Astrocyte (in vitro differentiated cells and primary cell): Measurements from ENCODE around the gene UGT1A9.

ENCODE experiments used
- EZH2 ChIP-seq: IDR thresholded peaks from 2 replicates; pipeline ENCODE4 v1.6.1; 2012; ENCODE audit warnings: mild to moderate bottlenecking, low read length, inconsistent platforms; ENCODE audit not compliant: insufficient read depth
- TF ChIP-seq, protein P1 (sequence below): IDR thresholded peaks from 2 replicates; pipeline ENCODE4 v1.5.1; 2011; ENCODE audit warnings: low read depth, mild to moderate bottlenecking, inconsistent platforms, low read length, moderate library complexity; ENCODE audit not compliant: insufficient read depth

DNA sequence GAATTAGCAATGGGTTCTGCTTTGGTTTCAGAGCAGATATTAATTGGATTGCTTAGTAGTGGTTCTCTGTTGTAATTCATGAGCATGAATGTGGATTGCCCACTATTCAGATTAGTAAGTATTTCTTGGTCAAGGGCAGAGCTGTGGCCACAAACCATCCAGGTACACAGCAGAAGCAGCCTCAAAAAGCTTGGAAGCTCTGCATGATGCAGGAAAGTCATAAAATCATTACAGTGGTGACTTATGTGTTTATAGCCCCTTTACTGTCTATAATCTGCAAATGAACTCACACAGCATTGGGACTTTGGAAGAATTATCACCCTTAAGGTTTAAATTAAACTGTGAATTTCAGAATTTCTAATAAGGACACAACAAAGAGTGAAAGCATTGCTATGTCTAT is 86.4 kb downstream of the UGT1A9 start:
- TF ChIP-seq, protein P1, sequence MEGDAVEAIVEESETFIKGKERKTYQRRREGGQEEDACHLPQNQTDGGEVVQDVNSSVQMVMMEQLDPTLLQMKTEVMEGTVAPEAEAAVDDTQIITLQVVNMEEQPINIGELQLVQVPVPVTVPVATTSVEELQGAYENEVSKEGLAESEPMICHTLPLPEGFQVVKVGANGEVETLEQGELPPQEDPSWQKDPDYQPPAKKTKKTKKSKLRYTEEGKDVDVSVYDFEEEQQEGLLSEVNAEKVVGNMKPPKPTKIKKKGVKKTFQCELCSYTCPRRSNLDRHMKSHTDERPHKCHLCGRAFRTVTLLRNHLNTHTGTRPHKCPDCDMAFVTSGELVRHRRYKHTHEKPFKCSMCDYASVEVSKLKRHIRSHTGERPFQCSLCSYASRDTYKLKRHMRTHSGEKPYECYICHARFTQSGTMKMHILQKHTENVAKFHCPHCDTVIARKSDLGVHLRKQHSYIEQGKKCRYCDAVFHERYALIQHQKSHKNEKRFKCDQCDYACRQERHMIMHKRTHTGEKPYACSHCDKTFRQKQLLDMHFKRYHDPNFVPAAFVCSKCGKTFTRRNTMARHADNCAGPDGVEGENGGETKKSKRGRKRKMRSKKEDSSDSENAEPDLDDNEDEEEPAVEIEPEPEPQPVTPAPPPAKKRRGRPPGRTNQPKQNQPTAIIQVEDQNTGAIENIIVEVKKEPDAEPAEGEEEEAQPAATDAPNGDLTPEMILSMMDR: no peak
- no peak for TF ChIP-seq EZH2
